GM18511 (cell line): ENCODE measurements around the gene CLHC1.
"Not testable (repeated sequence)": the region's sequence is repeated elsewhere in the genome, so short reads cannot be mapped to it uniquely, and the experiment has no call there.

Experiments used
- ATAC-seq: cut with Tn5 transposase; IDR thresholded peaks from one replicate; pipeline ENCODE4 v1.9.1; 2021; ENCODE audit warnings: mild to moderate bottlenecking, moderate library complexity; ENCODE audit not compliant: unreplicated experiment

CLHC1 gene

DNA sequence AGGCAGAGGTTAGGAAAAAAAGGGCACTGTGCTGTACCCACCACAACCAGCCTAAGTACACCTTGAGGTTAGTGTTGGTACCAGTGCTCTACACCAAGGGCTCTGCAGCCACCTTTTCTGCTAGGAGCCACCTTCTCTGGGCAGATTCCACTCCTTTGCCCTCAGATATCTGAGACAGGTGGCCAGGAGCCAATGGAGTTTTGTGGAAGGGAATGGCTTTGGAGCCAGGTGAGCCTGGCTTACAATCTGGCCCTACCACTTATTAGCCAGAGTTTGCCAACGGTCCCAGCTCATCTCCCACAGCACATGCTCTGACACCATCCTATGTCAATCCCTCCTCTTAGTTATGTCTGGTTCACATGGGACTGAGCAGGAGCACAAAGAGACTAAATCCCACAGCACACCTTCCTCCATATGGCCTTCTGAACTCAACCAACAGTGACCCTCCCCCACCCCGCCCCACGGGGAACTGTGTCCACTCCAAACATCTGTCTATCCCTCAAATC, 77.5 kb downstream of the CLHC1 start:
- no peak for ATAC-seq

DNA sequence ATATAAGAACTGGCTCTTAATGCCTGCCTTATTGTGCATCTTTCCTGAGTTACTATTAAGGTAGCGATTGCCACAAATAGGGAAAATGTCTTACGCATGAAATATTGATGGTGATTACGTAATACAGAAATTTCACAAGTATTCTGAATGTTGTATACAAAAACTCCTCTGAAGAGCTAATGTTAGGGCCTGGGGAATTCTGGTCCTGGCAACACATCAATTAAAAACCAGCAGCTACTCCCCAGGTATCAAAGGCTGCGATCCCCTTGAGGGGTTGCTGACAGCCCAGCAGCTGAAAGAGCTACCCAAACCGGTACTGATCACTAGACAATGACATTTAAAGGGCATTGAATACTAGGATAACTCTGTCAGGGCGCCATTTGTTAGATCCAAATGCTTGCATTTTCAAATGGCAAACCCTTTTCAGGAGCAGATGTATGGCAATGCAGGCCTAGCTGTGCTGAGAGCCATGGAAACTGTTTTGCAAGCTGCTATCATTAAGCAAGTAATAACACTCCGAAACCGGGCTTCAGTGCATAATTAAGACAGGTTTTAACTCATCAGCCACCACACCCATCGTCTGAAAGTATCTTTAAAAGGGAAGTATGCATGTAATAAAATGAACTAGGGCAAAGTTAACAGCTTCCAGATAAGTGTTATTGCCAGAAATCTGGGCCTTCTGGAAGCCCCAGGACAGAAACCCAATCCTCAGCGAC, 78.4 kb downstream of the CLHC1 start:
- ATAC-seq = peak; percentile 45

- ATAC-seq = no peak
These were observed 79.3 kb downstream of the CLHC1 start for GRCh38 chr2:55152475-55153412.

DNA sequence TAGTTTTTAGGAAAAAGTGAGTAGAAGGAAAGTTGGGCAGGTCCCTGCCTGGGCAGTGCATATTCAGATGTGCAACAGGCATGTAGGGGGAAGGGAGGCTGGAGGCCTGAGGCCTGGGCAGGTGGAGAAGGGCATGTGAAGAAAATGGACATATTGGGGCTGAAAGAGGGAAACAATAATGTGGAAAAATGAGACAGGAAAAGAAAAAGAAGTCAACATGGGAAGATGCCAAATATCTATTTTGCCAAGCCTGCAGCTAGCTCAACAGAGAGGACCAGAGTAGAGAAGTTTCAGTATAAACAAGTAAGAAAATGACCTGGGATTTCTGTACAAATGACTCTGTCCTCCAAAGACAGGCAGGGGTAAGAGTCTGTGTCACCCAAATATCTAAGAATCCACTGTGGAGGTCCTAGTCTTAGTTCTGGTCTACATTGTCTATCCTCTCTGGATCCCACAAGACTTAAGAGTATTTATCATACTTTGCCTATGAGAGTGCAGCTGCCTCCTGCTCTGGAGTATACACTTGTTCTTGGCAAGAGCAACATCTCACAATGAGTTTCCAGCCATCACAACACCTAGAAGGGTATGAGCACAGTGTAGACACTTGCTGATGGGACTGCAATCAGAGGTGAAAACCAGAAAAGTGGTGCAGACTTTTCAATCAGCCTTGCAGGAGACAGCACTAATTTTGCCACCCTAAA, 80.2 kb downstream of the CLHC1 start:
- ATAC-seq = no peak

DNA sequence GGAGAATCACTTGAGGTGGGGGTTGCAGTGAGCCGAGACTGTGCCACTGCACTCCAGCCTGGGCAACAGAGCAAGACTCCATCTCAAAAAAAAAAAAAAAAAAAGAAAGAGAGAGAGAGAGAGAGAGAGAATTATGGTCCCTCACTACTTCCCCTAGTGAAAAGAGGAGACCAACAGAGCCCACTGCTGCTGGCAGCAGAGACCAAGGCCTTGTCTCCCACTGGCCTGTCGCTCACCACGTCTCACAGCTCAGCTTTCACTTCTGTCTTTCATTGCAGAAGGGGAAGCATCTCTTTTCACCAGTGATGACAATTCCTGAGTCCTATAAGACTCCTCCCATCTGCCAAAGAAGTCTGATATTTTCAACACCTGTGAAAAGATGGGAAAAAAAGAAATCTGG, 81.3 kb downstream of the CLHC1 start:
- ATAC-seq = peak; percentile 81

DNA sequence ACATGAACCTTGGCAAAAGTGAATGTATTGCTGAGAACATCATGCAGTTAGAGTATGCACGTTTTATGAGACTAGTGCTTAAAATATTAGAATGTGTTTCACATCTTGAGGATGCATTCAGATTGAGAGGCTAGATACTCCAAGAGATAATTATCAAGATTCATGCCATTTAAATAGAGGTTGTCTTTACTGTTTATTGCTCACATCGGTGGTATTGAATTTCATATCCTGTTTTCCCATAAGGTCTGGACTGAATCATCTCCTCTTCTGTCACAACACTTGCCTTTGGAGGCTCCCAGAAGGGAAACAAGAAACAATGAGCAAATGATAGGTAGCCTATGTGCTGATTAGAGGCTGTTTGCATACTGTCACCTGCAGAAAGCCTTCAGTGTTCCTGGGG, 83.8 kb downstream of the CLHC1 start:
- ATAC-seq = no peak

DNA sequence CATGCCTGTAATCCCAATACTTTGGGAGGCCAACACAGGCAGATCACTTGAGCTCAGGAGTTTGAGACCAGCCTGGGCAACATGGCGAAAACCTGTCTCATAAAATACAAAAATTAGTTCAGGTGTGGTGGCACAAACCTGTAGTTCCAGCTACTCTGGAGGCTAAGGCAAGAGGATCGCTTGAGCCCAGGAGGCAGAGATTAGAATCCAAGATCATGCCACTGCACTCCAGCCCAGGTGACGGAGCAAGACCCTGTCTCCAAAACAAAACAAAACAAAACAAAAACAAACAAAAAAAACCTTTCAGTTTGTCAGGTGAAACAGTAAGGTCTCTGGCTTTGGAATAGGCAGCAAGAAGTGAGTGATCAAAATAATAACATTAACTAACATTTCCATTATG, 84.6 kb downstream of the CLHC1 start:
- no peak for ATAC-seq

GRCh38 chr2:55147041-55147440, 85.1 kb downstream of the CLHC1 start:
- ATAC-seq = no peak

DNA sequence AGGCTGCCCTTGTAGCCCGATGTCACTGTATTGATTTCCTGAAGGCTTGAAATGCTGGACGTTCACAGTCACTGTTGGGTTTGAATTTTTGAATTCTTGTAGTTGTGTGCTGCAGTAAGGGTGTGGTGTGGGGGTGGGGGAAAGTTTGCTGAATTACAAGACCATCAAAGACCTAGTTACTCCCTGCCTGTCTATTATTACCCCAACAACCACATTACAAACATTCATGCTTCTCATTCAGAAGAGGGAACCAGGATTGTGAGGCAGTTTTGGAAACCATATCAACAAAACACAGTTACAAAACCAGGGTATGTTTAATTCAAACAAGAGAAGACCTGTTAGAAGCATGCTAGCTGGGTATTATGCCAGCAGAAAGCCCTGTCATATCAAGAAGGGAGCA, 85.8 kb downstream of the CLHC1 start:
- ATAC-seq = no peak

GRCh38 chr2:55144922-55145820, 86.9 kb downstream of the CLHC1 start:
- no peak for ATAC-seq

DNA sequence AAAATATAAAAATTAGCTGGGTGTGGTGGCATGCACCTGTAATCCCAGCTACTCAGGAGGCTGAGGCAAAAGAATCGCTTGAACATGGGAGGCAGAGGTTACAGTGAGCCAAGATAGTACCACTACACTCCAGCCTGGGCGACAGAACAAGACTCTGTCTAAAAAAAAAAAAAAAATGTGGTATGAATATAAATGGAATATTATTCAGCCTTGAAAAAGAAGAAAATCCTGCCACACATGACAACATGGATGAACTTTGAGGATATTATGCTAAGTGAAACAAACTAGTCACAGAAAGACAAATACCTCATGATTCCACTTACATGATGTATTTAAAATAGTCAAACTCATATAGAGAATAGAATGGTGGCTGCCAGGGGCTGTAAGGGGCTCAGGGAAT, 88.4 kb downstream of the CLHC1 start:
- ATAC-seq = not testable (repeated sequence)

DNA sequence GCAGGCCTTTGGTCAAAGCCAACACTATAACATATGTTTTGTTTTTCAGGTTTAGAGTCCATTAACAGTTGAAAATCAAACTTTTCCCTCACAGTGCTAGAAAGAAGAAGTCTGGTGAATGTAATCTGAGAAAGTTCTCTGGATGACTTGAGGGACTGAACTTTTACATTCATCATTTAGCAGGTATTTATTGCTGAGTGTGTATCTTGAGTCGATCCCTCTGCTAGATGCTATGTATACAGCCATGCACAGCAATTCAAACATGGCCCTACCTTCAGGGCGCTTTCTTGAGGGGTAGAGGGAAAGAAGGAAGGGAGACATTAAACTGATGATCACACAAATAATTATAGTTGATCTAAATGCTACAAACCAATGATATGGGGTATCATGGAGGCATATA, 89.6 kb downstream of the CLHC1 start:
- ATAC-seq = no peak

GRCh38 chr2:55141572-55142413, 90.3 kb downstream of the CLHC1 start:
- ATAC-seq = no peak

DNA sequence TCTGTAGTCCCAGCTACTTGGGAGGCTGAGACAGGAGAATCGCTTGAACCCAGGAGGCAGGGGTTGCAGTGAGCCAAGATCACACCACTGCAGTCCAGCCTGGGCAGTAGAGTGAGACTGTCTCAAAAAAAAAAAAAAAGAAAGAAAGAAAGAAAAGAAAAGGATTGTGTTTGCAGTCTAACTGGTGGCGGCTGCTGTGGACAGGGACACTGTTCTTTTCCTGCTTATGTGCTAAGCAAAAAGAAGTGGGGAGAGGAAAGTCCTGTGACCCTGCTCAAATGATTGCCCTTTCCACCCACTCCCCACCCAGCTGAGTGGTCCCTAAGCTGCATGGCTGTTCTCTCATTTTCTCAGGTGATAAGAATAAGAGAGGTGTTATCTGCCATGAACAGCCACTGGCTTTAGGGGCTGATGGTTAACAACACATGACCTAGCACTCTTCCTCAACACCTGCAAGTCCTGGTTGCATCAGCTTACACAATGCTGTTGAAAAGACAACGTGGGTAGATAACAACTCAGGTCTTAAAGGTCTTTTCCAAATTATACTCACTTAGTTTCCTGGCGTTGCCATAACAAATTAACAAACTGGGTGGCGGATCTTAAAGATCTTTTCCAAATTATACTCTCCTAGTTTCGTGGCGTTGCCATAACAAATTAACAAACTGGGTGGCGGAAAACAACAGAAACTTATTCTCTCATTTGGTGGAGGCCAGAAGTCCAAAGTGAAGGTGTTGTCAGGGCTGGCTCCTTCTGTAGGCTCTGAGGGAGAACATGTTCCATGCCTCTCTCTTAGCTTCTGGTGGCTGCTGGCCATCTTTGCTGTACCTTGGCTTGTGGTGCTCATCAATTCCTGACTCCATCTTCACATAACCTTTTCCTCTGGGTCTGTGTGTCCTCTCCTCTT, 91.5 kb downstream of the CLHC1 start:
- ATAC-seq = no peak

GRCh38 chr2:55139305-55139704, 92.8 kb downstream of the CLHC1 start:
- no peak for ATAC-seq

GRCh38 chr2:55138882-55139229, 93.2 kb downstream of the CLHC1 start:
- ATAC-seq = no peak

DNA sequence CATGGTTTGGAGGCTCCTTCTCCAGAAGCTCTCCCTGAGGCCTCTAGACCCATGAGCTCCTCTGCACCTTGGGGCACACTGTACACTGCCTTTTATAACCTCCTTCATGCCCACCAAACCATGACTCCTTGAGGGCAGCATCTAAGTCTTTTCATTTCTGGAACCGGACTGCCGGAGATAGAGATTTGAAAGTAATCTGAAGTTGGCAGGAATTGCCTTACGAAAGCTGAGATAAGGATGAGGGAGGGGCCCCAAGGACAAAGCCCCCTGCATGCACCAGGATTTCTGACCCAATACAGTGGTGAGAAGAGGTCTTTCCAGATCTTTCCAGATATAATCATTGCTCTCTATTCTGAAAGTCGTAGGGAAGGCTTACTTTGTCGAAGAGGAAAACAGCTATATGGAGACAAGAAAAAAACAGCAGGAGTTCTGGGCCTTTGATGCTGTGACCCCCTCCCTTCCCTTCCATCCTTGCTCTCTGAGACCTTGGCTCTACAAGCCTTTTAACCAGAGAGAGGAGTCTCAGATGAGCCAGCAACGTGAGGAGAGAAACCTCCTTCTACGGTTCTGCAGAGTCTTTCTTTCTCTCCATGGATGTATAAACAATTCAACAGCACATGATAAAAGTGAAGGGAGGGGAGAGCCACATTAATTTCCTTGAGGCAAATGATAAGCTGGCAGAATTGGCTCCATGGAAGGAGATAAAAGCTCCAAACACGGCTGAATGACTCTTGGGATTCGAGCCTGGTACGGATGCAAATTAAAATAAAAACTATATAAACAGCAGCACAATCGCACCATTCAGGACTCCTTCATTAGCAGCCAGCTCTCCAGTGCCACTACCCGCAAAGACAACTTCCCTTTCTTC, 93.8 kb downstream of the CLHC1 start:
- ATAC-seq = no peak
